Raji (cell line): ENCODE data around the gene HEATR1.

Experiments
- POLR2A ChIP-seq: IDR thresholded peaks from 2 replicates; pipeline ENCODE4 v1.6.1; 2011; ENCODE audit warnings: low read depth, low read length, control low read depth; ENCODE audit not compliant: insufficient read depth

The HEATR1 gene

GRCh38 chr1:236608930-236609726 is 4.8 kb upstream of the HEATR1 start:
- TF ChIP-seq POLR2A = no peak

GRCh38 chr1:236604905-236605806 is 840 bp upstream of the HEATR1 start:
- no peak for TF ChIP-seq POLR2A

GRCh38 chr1:236602171-236602570 is 2.1 kb downstream of the HEATR1 start:
- TF ChIP-seq POLR2A = no peak

DNA sequence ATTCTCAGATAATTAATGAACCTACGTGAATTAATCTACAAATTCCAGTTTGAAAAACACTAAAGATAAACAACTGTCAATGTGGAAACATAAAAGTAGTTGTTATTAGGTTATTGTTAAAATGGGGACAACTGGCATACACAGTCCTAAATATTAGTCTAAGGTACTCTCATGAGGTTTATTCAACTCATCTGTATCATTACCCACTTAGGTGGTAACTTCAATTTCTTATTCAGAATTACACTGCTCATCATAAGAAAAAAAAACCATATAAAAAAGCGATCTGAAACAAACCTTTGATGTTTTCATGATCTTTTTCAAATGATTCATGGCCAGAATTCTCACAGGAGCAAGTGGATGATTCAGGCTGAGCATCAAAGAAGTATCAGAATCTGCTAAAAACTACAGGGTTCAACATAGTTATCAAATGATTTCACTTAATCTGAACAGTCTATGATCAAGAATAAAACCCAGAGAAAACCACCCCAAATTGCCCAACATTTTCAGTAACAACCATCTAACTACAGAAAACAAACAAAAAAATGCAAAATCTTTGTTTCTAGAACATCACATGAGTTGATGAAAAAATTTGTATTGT is 13.7 kb downstream of the HEATR1 start:
- no peak for TF ChIP-seq POLR2A

DNA sequence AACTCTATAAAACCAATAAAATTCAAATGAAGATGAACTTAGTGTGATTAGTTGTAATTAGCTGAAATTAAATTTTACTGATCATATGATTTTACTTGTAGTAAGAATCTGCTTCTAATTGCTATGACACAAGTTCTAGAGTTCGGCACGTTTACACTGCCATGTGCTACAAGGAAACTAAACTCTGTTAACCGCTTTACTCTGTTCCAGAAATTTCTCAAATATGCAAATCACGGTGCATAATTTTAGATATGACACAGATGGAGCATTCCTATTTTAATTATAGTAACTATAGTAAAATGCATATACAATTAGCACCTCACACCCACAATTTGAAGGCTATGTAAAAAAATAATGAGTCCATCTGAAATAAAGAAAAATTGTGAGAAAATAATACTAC is 14.8 kb downstream of the HEATR1 start:
- TF ChIP-seq POLR2A = no peak

DNA sequence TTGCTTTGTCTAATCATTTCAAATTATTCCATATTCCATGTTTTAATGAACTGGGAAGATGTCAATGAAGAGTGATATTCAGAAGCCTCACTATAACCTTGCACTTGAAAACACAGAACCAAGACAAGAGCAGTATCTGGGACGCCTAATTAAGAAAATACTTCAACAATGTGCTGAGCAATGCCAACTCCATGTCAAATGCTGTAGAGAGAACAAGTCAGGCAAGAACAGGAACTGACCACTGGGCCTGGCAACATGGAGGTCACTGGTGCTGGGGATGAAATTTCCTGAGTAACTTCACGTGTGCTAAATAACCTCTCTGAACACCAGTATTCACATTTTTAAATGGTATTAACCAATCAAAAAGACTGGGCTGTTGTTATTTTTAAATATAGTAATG is 22.8 kb downstream of the HEATR1 start:
- TF ChIP-seq POLR2A = no peak

GRCh38 chr1:236578661-236579060 is 25.7 kb downstream of the HEATR1 start:
- TF ChIP-seq POLR2A = no peak

- no peak for TF ChIP-seq POLR2A
Measured at GRCh38 chr1:236576004-236576403, 28.3 kb downstream of the HEATR1 start.

- TF ChIP-seq POLR2A = no peak
Measured at GRCh38 chr1:236575523-236575922, 28.8 kb downstream of the HEATR1 start.

- TF ChIP-seq POLR2A = no peak
Measured at GRCh38 chr1:236568285-236568894, 35.9 kb downstream of the HEATR1 start.

DNA sequence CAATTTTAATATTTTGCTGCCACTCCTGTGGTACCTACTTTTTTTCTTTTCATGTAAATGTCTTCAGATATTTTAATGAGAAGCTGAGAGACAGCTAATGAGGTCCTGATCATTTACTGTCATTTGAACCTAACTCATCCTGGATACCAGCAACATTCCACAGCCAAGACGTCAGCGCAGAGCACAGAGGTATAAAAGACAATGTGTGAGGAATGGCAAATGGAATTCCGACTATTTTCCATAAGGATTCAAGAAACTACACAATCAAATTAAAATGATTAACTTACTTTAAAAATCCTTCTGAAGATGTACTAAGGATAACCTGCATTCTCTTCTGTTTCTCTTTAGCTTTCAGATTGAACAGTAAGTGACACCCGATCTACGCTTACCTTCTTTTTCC is 38.8 kb downstream of the HEATR1 start:
- TF ChIP-seq POLR2A = no peak

GRCh38 chr1:236561976-236562375 is 42.3 kb downstream of the HEATR1 start:
- no peak for TF ChIP-seq POLR2A

DNA sequence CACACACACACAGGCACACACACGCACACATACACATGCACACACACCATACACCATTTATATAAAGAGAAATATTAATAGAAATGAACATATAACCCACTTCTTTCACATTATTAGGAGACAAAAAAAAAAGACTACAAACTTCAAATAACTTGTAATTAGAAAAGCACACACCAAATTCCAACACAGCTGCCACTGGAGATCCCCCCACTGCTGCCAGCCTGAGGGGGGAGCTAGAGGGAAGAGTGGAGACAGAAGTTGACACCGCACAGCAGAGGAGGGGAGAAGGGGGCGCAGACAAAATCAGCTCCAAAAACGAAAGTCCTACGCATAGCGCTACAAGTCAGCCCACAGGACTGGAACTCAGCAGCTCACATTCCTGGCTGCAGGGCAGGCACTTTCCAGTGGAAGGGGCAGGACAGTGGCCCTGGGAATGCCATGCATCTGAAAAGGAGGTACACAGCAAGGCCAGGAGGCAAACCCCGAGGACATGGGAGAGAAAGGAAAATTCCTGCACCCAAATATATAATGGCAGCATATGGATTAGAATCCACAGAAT is 44.0 kb downstream of the HEATR1 start:
- no peak for TF ChIP-seq POLR2A

- no peak for TF ChIP-seq POLR2A
Measured at GRCh38 chr1:236558846-236559245, 45.5 kb downstream of the HEATR1 start.

GRCh38 chr1:236558081-236558480 is 46.2 kb downstream of the HEATR1 start:
- no peak for TF ChIP-seq POLR2A

- TF ChIP-seq POLR2A = no peak
Measured at GRCh38 chr1:236556606-236557005, 47.7 kb downstream of the HEATR1 start.

DNA sequence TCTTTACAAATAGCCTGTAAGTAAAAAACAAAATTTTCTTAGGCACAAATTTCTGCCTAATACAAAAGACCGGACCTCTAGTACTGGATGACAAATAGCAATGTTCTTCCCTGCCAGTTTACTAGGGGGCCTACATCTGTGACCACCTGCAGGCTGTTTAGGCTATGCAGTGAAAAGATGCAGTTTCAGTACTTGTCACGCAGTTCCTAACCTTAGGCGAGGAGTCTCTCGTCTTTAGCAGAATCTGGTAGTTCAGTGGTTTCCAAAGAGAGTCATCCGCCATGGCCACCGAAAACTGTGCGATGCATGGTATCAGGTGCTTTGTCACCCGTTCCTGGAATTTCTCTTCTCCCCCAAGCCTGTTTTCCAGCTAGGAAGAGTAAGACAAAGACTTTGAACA is 50.9 kb downstream of the HEATR1 start:
- TF ChIP-seq POLR2A = no peak
